GM19035 (cell line): ENCODE measurements around the gene TEAD1.

Experiments
- ATAC-seq: cut with Tn5 transposase; IDR thresholded peaks from one replicate; pipeline ENCODE4 v1.9.1; 2021; ENCODE audit not compliant: unreplicated experiment

TEAD1 gene

GRCh38 chr11:12785901-12786300, 111.7 kb downstream of the TEAD1 start:
- ATAC-seq: no peak

GRCh38 chr11:12786450-12786849, 112.2 kb downstream of the TEAD1 start:
- no peak for ATAC-seq

GRCh38 chr11:12786891-12787290, 112.7 kb downstream of the TEAD1 start:
- no peak for ATAC-seq

- ATAC-seq: no peak
These were observed 113.6 kb downstream of the TEAD1 start for GRCh38 chr11:12787847-12788246.

- no peak for ATAC-seq
These were observed 114.8 kb downstream of the TEAD1 start for GRCh38 chr11:12789054-12789453.

GRCh38 chr11:12789596-12790215, 115.5 kb downstream of the TEAD1 start:
- ATAC-seq: no peak

- no peak for ATAC-seq
These were observed 116.8 kb downstream of the TEAD1 start for GRCh38 chr11:12790861-12791616.

GRCh38 chr11:12792018-12792417, 117.8 kb downstream of the TEAD1 start:
- ATAC-seq: no peak

GRCh38 chr11:12792590-12792989, 118.4 kb downstream of the TEAD1 start:
- no peak for ATAC-seq

- ATAC-seq: no peak
These were observed 118.8 kb downstream of the TEAD1 start for GRCh38 chr11:12793065-12793464.

GRCh38 chr11:12793506-12793905, 119.3 kb downstream of the TEAD1 start:
- ATAC-seq: no peak

GRCh38 chr11:12794576-12795230, 120.5 kb downstream of the TEAD1 start:
- ATAC-seq: no peak

- ATAC-seq: no peak
These were observed 123.8 kb downstream of the TEAD1 start for GRCh38 chr11:12797996-12798395.

- no peak for ATAC-seq
These were observed 124.4 kb downstream of the TEAD1 start for GRCh38 chr11:12798609-12799011.

GRCh38 chr11:12799334-12799835, 125.2 kb downstream of the TEAD1 start:
- ATAC-seq: no peak

GRCh38 chr11:12800032-12800671, 125.9 kb downstream of the TEAD1 start:
- ATAC-seq: no peak

GRCh38 chr11:12800871-12801270, 126.7 kb downstream of the TEAD1 start:
- no peak for ATAC-seq

GRCh38 chr11:12801976-12802375, 127.8 kb downstream of the TEAD1 start:
- no peak for ATAC-seq

- ATAC-seq: no peak
These were observed 128.3 kb downstream of the TEAD1 start for GRCh38 chr11:12802418-12803085.

GRCh38 chr11:12803086-12803826, 129.0 kb downstream of the TEAD1 start:
- no peak for ATAC-seq
